IPS-11a (cell line): ENCODE results near the gene SUPT4H1.

Source experiments
- H3K4me3 ChIP-seq: one replicate; pipeline ENCODE4 v1.5.1; 2013; ENCODE audit warnings: low read depth, low read length, control low read depth

Gene SUPT4H1

GRCh38 chr17:58320163-58320558, 31.8 kb downstream of the SUPT4H1 start:
- no peak overlapping the region for H3K4me3 ChIP-seq

GRCh38 chr17:58319173-58320162, 32.5 kb downstream of the SUPT4H1 start:
- no peak overlapping the region for H3K4me3 ChIP-seq

- no peak overlapping the region for H3K4me3 ChIP-seq
Observed at GRCh38 chr17:58318627-58319172, 33.3 kb downstream of the SUPT4H1 start.

- no peak overlapping the region for H3K4me3 ChIP-seq
Observed at GRCh38 chr17:58318065-58318481, 33.9 kb downstream of the SUPT4H1 start.

GRCh38 chr17:58317421-58318064, 34.5 kb downstream of the SUPT4H1 start:
- no peak overlapping the region for H3K4me3 ChIP-seq

- H3K4me3 ChIP-seq = no peak overlapping the region
Observed at GRCh38 chr17:58316260-58316960, 35.6 kb downstream of the SUPT4H1 start.

- no peak overlapping the region for H3K4me3 ChIP-seq
Observed at GRCh38 chr17:58315750-58316149, 36.3 kb downstream of the SUPT4H1 start.

GRCh38 chr17:58315281-58315711, 36.7 kb downstream of the SUPT4H1 start:
- H3K4me3 ChIP-seq = no peak overlapping the region

GRCh38 chr17:58314706-58315015, 37.3 kb downstream of the SUPT4H1 start:
- no peak overlapping the region for H3K4me3 ChIP-seq

- no peak overlapping the region for H3K4me3 ChIP-seq
Observed at GRCh38 chr17:58313815-58314705, 37.9 kb downstream of the SUPT4H1 start.

- no peak overlapping the region for H3K4me3 ChIP-seq
Observed at GRCh38 chr17:58312829-58313228, 39.2 kb downstream of the SUPT4H1 start.

GRCh38 chr17:58312021-58312630, 39.9 kb downstream of the SUPT4H1 start:
- no peak overlapping the region for H3K4me3 ChIP-seq

- H3K4me3 ChIP-seq = no peak overlapping the region
Observed at GRCh38 chr17:58311429-58311894, 40.5 kb downstream of the SUPT4H1 start.

GRCh38 chr17:58310511-58311428, 41.2 kb downstream of the SUPT4H1 start:
- H3K4me3 ChIP-seq = no peak overlapping the region

- no peak overlapping the region for H3K4me3 ChIP-seq
Observed at GRCh38 chr17:58309918-58310259, 42.1 kb downstream of the SUPT4H1 start.

- no peak overlapping the region for H3K4me3 ChIP-seq
Observed at GRCh38 chr17:58308985-58309917, 42.8 kb downstream of the SUPT4H1 start.

- no peak overlapping the region for H3K4me3 ChIP-seq
Observed at GRCh38 chr17:58308173-58308984, 43.6 kb downstream of the SUPT4H1 start.
